NCI-H2227 treated with DMSO at 0.1 percent for 48 hours (cell line): Measurements from ENCODE around the gene MAPK8IP3.

Experiments used
- DNase-seq: peaks from one replicate; lab custom pipeline; 2025; lab: John Stamatoyannopoulos, UW

The MAPK8IP3 gene

DNA sequence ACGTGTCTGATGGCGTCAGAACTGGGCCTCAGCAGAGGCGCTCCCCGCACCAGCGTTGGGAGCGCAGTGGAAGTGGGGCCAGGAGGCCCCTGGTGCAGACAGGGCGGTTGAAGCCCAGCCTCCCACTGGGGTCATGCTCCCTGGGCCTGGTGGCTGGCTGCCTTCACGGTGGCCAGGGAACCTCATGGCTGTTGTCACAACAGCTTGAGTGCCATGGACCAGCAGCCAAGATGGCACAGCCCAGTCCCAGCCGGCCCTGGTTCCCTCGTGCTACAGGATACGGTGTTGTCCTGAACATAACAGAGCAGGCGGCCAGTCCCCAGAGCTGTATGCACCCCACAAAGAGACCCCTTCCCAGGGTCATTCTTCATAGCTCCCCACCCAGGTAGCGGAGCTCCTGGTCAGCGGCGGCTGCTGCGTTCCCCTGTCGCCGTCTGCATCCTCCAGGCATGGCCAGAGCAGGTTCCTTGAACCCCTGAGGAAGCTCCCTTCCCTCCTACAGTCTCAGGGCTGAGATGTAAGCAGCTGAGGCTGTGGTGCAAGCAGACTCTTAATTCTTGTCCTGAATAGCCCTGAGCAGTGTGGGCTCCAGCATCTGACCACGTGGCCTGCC, 35.7 kb downstream of the MAPK8IP3 start:
- no peak for DNase-seq

DNA sequence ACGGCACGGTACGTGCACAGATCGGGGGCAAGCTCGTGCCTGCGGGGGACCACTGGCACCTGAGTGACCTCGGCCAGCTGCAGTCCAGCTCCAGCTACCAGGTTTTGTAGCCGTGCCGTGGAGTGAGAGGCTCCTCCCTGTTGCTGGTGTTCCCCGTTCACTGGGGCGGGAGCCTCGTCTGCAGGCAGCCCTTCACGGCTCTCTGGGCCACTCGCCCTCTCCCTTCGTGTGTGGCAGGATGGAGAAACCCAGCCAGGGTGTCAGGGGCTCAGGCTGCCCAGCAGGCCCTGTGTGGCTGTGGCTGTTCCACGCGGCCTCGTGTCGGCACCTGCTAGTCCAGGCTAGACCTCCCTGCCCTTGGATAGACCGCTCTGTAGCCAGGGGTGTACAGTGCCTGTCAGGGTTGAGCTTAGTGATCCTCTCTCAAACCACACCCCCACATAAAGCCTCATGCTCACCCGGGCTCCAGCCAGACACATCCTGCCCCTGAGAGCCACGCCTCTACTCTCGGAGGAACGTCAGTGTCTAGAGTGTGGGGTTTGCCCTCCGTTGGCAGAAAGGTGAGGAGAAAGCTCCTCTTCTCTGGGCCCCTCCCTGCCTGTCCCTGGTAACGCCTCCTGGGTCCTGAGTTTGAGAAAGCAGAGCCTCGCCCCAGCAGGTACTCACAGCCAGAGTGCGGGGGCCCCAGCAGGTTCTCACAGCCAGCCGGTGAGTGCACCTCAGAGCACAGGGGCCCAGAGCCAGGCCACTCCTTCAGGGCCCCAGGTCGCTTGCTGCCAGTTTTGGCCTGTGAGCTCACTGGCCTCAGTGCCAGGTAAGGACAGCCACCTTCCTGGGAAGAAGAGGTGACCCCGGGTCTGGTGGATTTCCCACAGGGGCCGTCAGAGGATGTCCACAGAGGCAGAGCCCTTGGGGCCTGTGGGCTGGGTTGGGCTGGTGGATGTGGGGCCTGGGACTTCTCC, 37.7 kb downstream of the MAPK8IP3 start:
- no peak for DNase-seq

- DNase-seq: no peak
These were observed 38.4 kb downstream of the MAPK8IP3 start for GRCh38 chr16:1744338-1744840.

GRCh38 chr16:1745181-1745899, 39.3 kb downstream of the MAPK8IP3 start:
- no peak for DNase-seq

- DNase-seq: no peak
These were observed 40.1 kb downstream of the MAPK8IP3 start for GRCh38 chr16:1745900-1746692.

GRCh38 chr16:1746693-1747195, 40.7 kb downstream of the MAPK8IP3 start:
- DNase-seq: no peak

GRCh38 chr16:1747934-1748333, 41.9 kb downstream of the MAPK8IP3 start:
- no peak for DNase-seq

DNA sequence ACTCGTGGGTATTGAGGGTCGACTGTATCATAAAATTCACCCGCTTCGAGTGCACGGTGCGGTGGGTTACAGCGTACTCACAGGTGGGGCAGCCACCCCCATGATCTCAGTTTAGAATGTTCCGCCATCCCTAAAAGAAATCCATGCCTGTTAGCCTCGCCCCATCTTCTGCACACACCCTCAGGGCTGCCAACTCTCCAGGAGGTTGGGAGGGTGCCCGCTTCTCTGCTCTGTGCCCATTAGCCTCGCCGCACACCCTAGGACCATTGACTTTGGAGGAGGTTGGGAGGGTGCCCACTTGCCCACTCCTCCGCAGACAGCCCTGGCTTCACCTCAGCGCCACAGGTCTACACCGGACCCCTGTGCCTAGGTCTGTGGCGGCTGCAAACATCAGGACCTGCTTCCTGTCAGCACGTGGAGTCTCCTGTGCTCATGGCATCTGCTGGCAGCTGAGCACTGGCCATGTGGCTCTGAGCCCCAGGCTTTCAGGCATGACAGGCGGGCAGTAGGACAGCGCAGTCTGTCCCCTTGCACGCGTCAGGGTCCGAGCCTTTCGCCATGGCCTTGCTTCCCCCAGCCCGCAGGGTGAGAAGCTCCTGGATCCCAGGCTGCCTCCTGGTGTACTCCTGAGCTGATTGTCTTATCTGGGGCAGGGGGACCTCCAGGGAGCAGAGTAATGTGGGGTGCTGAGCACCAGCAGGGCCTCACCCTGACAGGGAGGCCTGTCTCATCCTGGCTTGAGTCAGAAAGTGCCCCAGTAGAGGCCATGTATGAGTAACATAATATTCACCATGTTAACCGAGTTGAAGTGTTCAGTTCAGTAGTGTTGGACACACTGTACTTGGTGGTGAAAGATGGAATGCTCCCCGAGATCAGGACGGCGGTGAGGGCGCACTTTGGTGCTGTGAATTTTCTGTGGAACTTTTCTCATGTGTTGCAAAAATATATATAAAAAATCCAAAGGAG, 43.4 kb downstream of the MAPK8IP3 start:
- DNase-seq: no peak

DNA sequence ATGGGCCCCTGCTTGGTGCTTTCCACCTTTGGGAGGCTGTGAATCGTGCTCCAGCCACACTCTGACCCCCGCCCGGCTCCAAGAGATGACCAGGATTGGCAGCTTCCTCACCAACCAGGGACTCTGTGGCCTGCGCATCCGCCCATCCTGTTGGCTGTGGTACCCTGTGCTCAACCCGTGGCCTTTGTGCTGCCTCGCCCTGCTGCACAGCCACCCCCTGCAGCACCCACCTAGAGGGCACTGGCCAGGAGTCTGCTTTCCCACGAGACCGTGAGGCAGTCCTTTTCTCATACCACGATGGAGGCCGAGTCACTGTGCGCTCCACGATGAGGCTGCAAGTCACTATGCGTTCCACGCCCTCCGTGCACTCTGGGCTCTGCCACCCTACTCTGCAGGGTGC, 46.0 kb downstream of the MAPK8IP3 start:
- no peak for DNase-seq

- DNase-seq: no peak
These were observed 46.9 kb downstream of the MAPK8IP3 start for GRCh38 chr16:1752853-1753252.

- DNase-seq: no peak
These were observed 48.2 kb downstream of the MAPK8IP3 start for GRCh38 chr16:1754204-1754603.

DNA sequence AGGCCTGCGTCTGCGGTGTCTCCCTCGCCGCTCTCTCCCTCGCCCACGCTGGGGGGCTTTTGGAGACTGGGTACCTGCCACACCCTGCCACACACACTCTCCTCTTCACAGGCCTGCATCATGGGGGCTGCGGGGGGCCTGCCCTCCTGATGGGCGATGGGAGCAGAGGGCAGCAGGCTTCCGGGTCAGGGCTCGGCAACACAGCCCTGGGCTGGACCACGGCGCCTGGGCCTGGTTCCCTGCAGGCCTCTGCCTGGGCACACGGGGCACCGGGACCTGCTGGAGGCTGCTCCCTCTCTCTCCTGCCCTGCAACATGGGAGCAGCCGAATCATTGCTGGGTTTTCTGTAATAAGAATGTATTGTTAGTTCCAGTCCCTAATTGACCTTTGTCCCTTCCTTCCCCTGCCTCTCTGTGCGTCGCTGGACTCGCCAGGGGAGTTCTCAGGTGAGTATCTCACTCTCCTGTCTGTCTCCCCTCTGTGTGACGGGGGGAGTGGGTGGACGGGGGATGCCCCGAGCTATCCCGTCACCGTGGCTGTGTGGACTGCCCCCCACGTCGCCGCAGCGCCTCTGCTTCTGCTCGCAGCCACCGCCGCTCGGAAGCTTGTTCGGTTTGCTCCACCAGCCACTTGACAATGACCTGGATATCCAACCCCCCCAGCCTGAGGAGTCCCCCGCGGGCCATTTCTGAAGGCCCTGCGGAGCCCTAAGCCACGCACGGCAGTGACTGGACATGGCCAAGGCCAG, 51.9 kb downstream of the MAPK8IP3 start:
- DNase-seq: no peak

- DNase-seq: no peak
These were observed 52.9 kb downstream of the MAPK8IP3 start for GRCh38 chr16:1758923-1759322.

GRCh38 chr16:1759511-1759910, 53.5 kb downstream of the MAPK8IP3 start:
- DNase-seq: no peak

DNA sequence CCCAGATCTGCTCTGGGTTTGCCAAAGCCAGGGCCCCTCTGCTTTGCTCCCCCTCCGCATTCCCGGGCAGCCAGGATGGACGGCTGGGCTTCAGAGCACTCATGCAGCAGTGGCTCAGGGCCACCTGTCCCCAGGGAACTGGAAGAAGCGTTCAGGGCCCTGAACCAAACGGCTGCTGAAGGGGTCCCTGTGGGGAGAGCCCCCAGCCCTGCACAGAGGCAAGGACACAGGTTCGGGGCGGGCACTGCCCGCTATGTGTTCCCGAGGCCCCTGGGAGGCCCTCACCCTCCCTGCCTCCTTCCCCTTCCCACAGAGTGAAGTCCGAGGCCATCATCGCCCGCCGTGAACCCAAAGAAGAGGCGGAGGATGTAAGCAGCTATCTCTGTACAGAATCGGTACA, 54.9 kb downstream of the MAPK8IP3 start:
- no peak for DNase-seq

- DNase-seq: no peak
These were observed 55.8 kb downstream of the MAPK8IP3 start for GRCh38 chr16:1761751-1762150.

- DNase-seq: no peak
These were observed 56.3 kb downstream of the MAPK8IP3 start for GRCh38 chr16:1762196-1762878.

- no peak for DNase-seq
These were observed 57.0 kb downstream of the MAPK8IP3 start for GRCh38 chr16:1762879-1763520.
